SK-N-SH (cell line): ENCODE results near the gene STIM1. TPM values are rescaled to one million over a fixed set of nuclear protein-coding genes. Genes with fewer than 3 reads are reported as not detected.

Source experiments
- CTCF ChIA-PET: fragments of 300-600, 350-600 bp; formaldehyde crosslinking; extraction: SDS; loops from one replicate; lab custom pipeline; 2021; lab: Yijun Ruan, JAX
- POLR2A ChIA-PET: fragments of 350-600 bp; sonication (Branson Sonifier 250); formaldehyde crosslinking; extraction: SDS; loops from one replicate; lab custom pipeline; 2020; ENCODE audit warnings: antibody characterized with exemption, inconsistent platforms; lab: Yijun Ruan, JAX
- DNase-seq: peaks from one replicate; pipeline ENCODE4 v3.0.0; 2012
- H2AFZ ChIP-seq: fragments of 200-600 bp; sonication (generic); 2 replicates; pipeline ENCODE4 v1.8.1; 2016; ENCODE audit warnings: antibody characterized with exemption, mild to moderate bottlenecking, low read depth
- H3F3A ChIP-seq: fragments of 200-600 bp; sonication (generic); replicated peaks from 2 replicates; pipeline ENCODE3; 2016; ENCODE audit warnings: antibody characterized with exemption, mild to moderate bottlenecking; ENCODE audit not compliant: insufficient read depth
- H3K27ac ChIP-seq, 2 experiments: fragments of 200-500 bp in 1 of 2; fragments of 200-600 bp in 1 of 2; sonication (Bioruptor generic) in 1 of 2; sonication (generic), shearing (Covaris generic) in 1 of 2; 2 replicates each; pipeline versions ENCODE4 v1.5.1 to v1.6.1; 2014 to 2016; ENCODE audit warnings: low read depth in 2 of 2, inconsistent platforms in 1 of 2, low read length in 1 of 2, mild to moderate bottlenecking in 1 of 2, mixed read lengths in 1 of 2
- H3K27me3 ChIP-seq: fragments of 200-600 bp; sonication (generic), shearing (Covaris generic); 2 replicates; pipeline ENCODE4 v1.6.1; 2016; ENCODE audit warnings: mixed run types; ENCODE audit not compliant: insufficient read depth
- H3K36me3 ChIP-seq, 2 experiments: fragments of 200-500 bp in 1 of 2; fragments of 200-600 bp in 1 of 2; sonication (Bioruptor generic) in 1 of 2; sonication (generic) in 1 of 2; replicated peaks in 1 of 2; 2 replicates each; pipeline versions ENCODE3 to v1.5.1; 2014 to 2016; ENCODE audit warnings: low read length in 1 of 2, mild to moderate bottlenecking in 1 of 2; ENCODE audit not compliant: insufficient read depth in 2 of 2, control insufficient read depth in 1 of 2
- H3K4me1 ChIP-seq, 2 experiments: fragments of 200-500 bp in 1 of 2; fragments of 200-600 bp in 1 of 2; sonication (Bioruptor generic) in 1 of 2; sonication (generic), shearing (Covaris generic) in 1 of 2; 2 replicates each; pipeline versions ENCODE4 v1.5.1 to v1.6.1; 2014 to 2016; ENCODE audit warnings: low read depth in 1 of 2, low read length in 1 of 2, mixed run types in 1 of 2; ENCODE audit not compliant: insufficient read depth in 2 of 2, control insufficient read depth in 1 of 2
- H3K4me2 ChIP-seq: fragments of 200-600 bp; sonication (generic), shearing (Covaris generic); 2 replicates; pipeline ENCODE4 v1.6.1; 2017; ENCODE audit warnings: mixed run types
- H3K4me3 ChIP-seq, 2 experiments: fragments of 200-500 bp in 1 of 2; fragments of 200-600 bp in 1 of 2; sonication (Bioruptor generic) in 1 of 2; sonication (generic), shearing (Covaris generic) in 1 of 2; 2 replicates each; pipeline versions ENCODE4 v1.5.1 to v1.8.1; 2014 to 2016; ENCODE audit warnings: low read depth in 2 of 2, inconsistent platforms in 1 of 2, low read length in 1 of 2, mild to moderate bottlenecking in 1 of 2, mixed read lengths in 1 of 2, moderate library complexity in 1 of 2
- H3K79me2 ChIP-seq: fragments of 200-600 bp; sonication (generic); 2 replicates; pipeline ENCODE4 v1.8.1; 2017; ENCODE audit warnings: mild to moderate bottlenecking; ENCODE audit not compliant: insufficient read depth
- H3K9ac ChIP-seq: fragments of 200-600 bp; sonication (generic); 2 replicates; pipeline ENCODE4 v1.6.1; 2017; ENCODE audit warnings: mixed run types
- H3K9me2 ChIP-seq: fragments of 200-600 bp; sonication (generic); 2 replicates; pipeline ENCODE4 v1.6.1; 2017; ENCODE audit warnings: mixed run types
- H3K9me3 ChIP-seq: fragments of 200-600 bp; sonication (generic); 2 replicates; pipeline ENCODE4 v1.6.1; 2017; ENCODE audit warnings: mixed run types, mild to moderate bottlenecking, moderate library complexity
- H4K20me1 ChIP-seq: fragments of 200-600 bp; sonication (generic); 2 replicates; pipeline ENCODE4 v1.6.1; 2017; ENCODE audit warnings: mild to moderate bottlenecking, mixed run types; ENCODE audit not compliant: insufficient read depth
- ELF1 ChIP-seq: IDR thresholded peaks from 2 replicates; pipeline ENCODE4 v1.4.0; 2012
- EP300 ChIP-seq, 2 experiments: IDR thresholded peaks; 2 replicates each; pipeline versions ENCODE4 v1.4.0 to v1.6.1; 2012; ENCODE audit warnings: borderline replicate concordance in 1 of 2, low read depth in 1 of 2, low read length in 1 of 2
- FOXJ3 ChIP-seq: sonication (generic); formaldehyde crosslinking; IDR thresholded peaks from 2 replicates; pipeline ENCODE4 v1.5.1; 2020; ENCODE audit warnings: mild to moderate bottlenecking, missing genetic modification reagents
- FOXM1 ChIP-seq: IDR thresholded peaks from 2 replicates; pipeline ENCODE4 v1.4.0; 2012; ENCODE audit warnings: low read depth, mild to moderate bottlenecking
- GATA2 ChIP-seq: sonication (generic); formaldehyde crosslinking; IDR thresholded peaks from 2 replicates; pipeline ENCODE4 v1.5.0; 2020; ENCODE audit warnings: mild to moderate bottlenecking, missing genetic modification reagents
- JUND ChIP-seq: IDR thresholded peaks from 2 replicates; pipeline ENCODE4 v1.4.0; 2012
- MXI1 ChIP-seq: IDR thresholded peaks from 2 replicates; pipeline ENCODE4 v1.6.1; 2012; ENCODE audit warnings: mild to moderate bottlenecking, low read depth, low read length, improper control_type of control experiment
- PBX3 ChIP-seq: IDR thresholded peaks from 2 replicates; pipeline ENCODE4; 2012
- RAD21 ChIP-seq: IDR thresholded peaks from 2 replicates; pipeline ENCODE4 v1.6.1; 2012; ENCODE audit warnings: mild to moderate bottlenecking, low read length
- REST ChIP-seq: IDR thresholded peaks from 2 replicates; pipeline ENCODE4 v1.6.1; 2012; ENCODE audit warnings: mild to moderate bottlenecking, low read depth, low read length, moderate library complexity
- RXRA ChIP-seq: IDR thresholded peaks from 2 replicates; pipeline ENCODE4 v1.4.0; 2012; ENCODE audit warnings: low read depth, mild to moderate bottlenecking, borderline replicate concordance
- SIN3A ChIP-seq: IDR thresholded peaks from 2 replicates; pipeline ENCODE4 v1.6.1; 2012; ENCODE audit warnings: low read depth, mild to moderate bottlenecking, low read length, moderate library complexity, borderline replicate concordance
- TAF1 ChIP-seq: IDR thresholded peaks from 2 replicates; pipeline ENCODE4 v1.6.1; 2012; ENCODE audit warnings: low read depth, mild to moderate bottlenecking, low read length, moderate library complexity, borderline replicate concordance
- USF1 ChIP-seq: IDR thresholded peaks from 2 replicates; pipeline ENCODE4 v1.4.0; 2012; ENCODE audit warnings: low read depth, borderline replicate concordance
- USF2 ChIP-seq: fragments of 150-350 bp; IDR thresholded peaks from 2 replicates; pipeline ENCODE4 v1.6.1; 2017; ENCODE audit warnings: antibody characterized with exemption, low read length, low read depth, borderline replicate concordance
- YY1 ChIP-seq: IDR thresholded peaks from 2 replicates; pipeline ENCODE4 v1.4.0; 2012; ENCODE audit warnings: low read depth, mild to moderate bottlenecking
- ZBTB33 ChIP-seq: IDR thresholded peaks from 2 replicates; pipeline ENCODE4 v1.4.0; 2012; ENCODE audit warnings: low read depth, borderline replicate concordance
- WGBS: methylation state at CpG from one replicate; pipeline ENCODE4 v1.1.6; 2017; ENCODE audit warnings: low lambda C conversion rate; 5-methylcytosine and 5-hydroxymethylcytosine counted together
- polyA plus RNA-seq, 3 experiments: library from polyadenylated mRNA; depleted of rRNA; stranded (reverse); fragments of >200 nt; gene quantifications; 2 replicates each; pipeline ENCODE4 v1.2.3, GENCODE V29; 2012

Gene STIM1
- polyA plus RNA-seq, 1 of the 3 experiments (the other 2 are of a cell fraction), result 29.5 TPM

- H3K27me3 ChIP-seq, result no peaks in the 10 kb centered on the region
- H3K79me2 ChIP-seq, result peaks cover 6% of the 10 kb centered on the region; the same call in 1 of the 2 replicates
- peaks cover 6 to 11% of the 10 kb centered on the region in 2 experiments; a peak in 2 of 4 replicates for H3K4me1 ChIP-seq
- H3K27ac ChIP-seq, result no peak overlapping the region
- POLR2A ChIA-PET, result no interaction called here
- no peak overlapping the region for H3K4me2 ChIP-seq
- DNase-seq, result no peak
- TF ChIP-seq RAD21 (no peak), FOXJ3 (CRISPR knock-in tag) (no peak), TAF1 (no peak), USF1 (no peak), RXRA (no peak), MXI1 (no peak), ELF1 (no peak), FOXM1 (no peak), REST (no peak), JUND (no peak)
- no peaks in the 10 kb centered on the region for H4K20me1 ChIP-seq
- H3K9ac ChIP-seq, result no peak overlapping the region
- no peaks in the 10 kb centered on the region for H3K9me2 ChIP-seq
- 77% methylated on average over 4 of the region's 4 CpGs for WGBS
- H2AFZ ChIP-seq, result no peak overlapping the region
- no peaks in the 10 kb centered on the region for H3K9me3 ChIP-seq
- no peaks in the 10 kb centered on the region for H3F3A ChIP-seq
- H3K4me3 ChIP-seq, result no peak overlapping the region
- H3K36me3 ChIP-seq, result no peaks in the 10 kb centered on the region
- CTCF ChIA-PET, result interaction anchor here (0.8 to 3.1 kb wide), 2 partner anchors 24 to 193 kb away, joined by 3 to 16 read pairs; partner anchors contain the start of gene STIM1
Measured at GRCh38 chr11:3879216-3879966, 23.9 kb downstream of the STIM1 start.

GRCh38 chr11:3879967-3880542 is 24.6 kb downstream of the STIM1 start:
- H2AFZ ChIP-seq, result no peak overlapping the region
- H3K4me3 ChIP-seq, result no peak overlapping the region
- ChIA-PET POLR2A (no interaction called here), CTCF (interaction anchor here (0.8 to 1.0 kb wide), 3 partner anchors 15 to 193 kb away, joined by 3 to 4 read pairs (median 3); no protein-coding TSS in a partner anchor)
- no peaks in the 10 kb centered on the region for H3K36me3 ChIP-seq
- H3K27ac ChIP-seq, result no peak overlapping the region
- H3K4me2 ChIP-seq, result no peak overlapping the region
- 68% methylated on average over 2 of the region's 2 CpGs for WGBS
- DNase-seq, result no peak
- no peaks in the 10 kb centered on the region for H3K9me3 ChIP-seq
- H3K79me2 ChIP-seq, result peaks cover 10% of the 10 kb centered on the region
- H3K9ac ChIP-seq, result no peak overlapping the region
- peaks cover 6 to 11% of the 10 kb centered on the region in 2 experiments; a peak in 2 of 4 replicates for H3K4me1 ChIP-seq
- no peaks in the 10 kb centered on the region for H3K27me3 ChIP-seq
- no peaks in the 10 kb centered on the region for H3F3A ChIP-seq
- H4K20me1 ChIP-seq, result no peaks in the 10 kb centered on the region
- no peaks in the 10 kb centered on the region for H3K9me2 ChIP-seq
- TF ChIP-seq PBX3 (no peak), YY1 (no peak), GATA2 (no peak), EP300 (IDR thresholded peaks at IDR 0.05; ENCODE audit: borderline replicate concordance in 1 of 2, low read depth in 1 of 2, low read length in 1 of 2) (no peak), USF2 (no peak), SIN3A (no peak), ZBTB33 (no peak), USF1 (no peak), MXI1 (no peak)
